MM.1S (cell line): ENCODE data around the gene KCND2.

Experiments
- DNase-seq: peaks from one replicate; pipeline ENCODE4 v3.0.0-alpha.2; 2015
- H2AFZ ChIP-seq: fragments of 300-600 bp; sonication (generic); 2 replicates; pipeline ENCODE4 v1.6.0; 2016; ENCODE audit warnings: antibody characterized with exemption, low read length
- H3F3A ChIP-seq: fragments of 300-600 bp; sonication (generic); 2 replicates; pipeline ENCODE4 v1.6.1; 2016; ENCODE audit warnings: mild to moderate bottlenecking, antibody characterized with exemption, low read length, moderate library complexity, mixed read lengths; ENCODE audit not compliant: insufficient read depth
- H3K27ac ChIP-seq: fragments of 300-600 bp; sonication (generic); 2 replicates; pipeline ENCODE4 v1.5.1; 2016; ENCODE audit warnings: mild to moderate bottlenecking, low read length
- H3K27me3 ChIP-seq: fragments of 300-600 bp; sonication (generic); replicated peaks from 2 replicates; pipeline ENCODE4 v1.6.0; 2016; ENCODE audit warnings: low read length; ENCODE audit not compliant: insufficient read depth
- H3K36me3 ChIP-seq: fragments of 300-600 bp; sonication (generic); replicated peaks from 2 replicates; pipeline ENCODE4 v1.6.1; 2016; ENCODE audit warnings: mild to moderate bottlenecking, low read length, mixed read lengths; ENCODE audit not compliant: insufficient read depth
- H3K4me1 ChIP-seq: fragments of 300-600 bp; sonication (generic); 2 replicates; pipeline ENCODE4 v1.6.1; 2016; ENCODE audit warnings: low read length, mixed read lengths
- H3K4me2 ChIP-seq: fragments of 300-600 bp; sonication (generic); 2 replicates; pipeline ENCODE4 v1.6.0; 2016; ENCODE audit warnings: low read depth, low read length
- H3K4me3 ChIP-seq: fragments of 300-600 bp; sonication (generic); 2 replicates; pipeline ENCODE4 v1.5.1; 2016; ENCODE audit warnings: low read length, mixed read lengths
- H3K79me2 ChIP-seq: fragments of 300-600 bp; sonication (generic); 2 replicates; pipeline ENCODE4 v1.6.1; 2016; ENCODE audit warnings: mixed run types, low read length, mixed read lengths
- H3K9ac ChIP-seq: fragments of 300-600 bp; sonication (generic); 2 replicates; pipeline ENCODE4 v1.6.1; 2016; ENCODE audit warnings: low read length, mixed read lengths
- H3K9me2 ChIP-seq: fragments of 300-600 bp; sonication (generic); replicated peaks from 2 replicates; pipeline ENCODE4 v1.6.1; 2016; ENCODE audit warnings: mild to moderate bottlenecking, low read length, mixed read lengths; ENCODE audit not compliant: insufficient read depth
- H3K9me3 ChIP-seq: fragments of 300-600 bp; sonication (generic); replicated peaks from 2 replicates; pipeline ENCODE4 v1.6.1; 2016; ENCODE audit warnings: mild to moderate bottlenecking, low read length, mixed read lengths; ENCODE audit not compliant: insufficient read depth
- H4K20me1 ChIP-seq: fragments of 300-600 bp; sonication (generic); 2 replicates; pipeline ENCODE4 v1.6.1; 2016; ENCODE audit warnings: mild to moderate bottlenecking, low read length, moderate library complexity, mixed read lengths; ENCODE audit not compliant: insufficient read depth
- EZH2 ChIP-seq: fragments of 300-600 bp; sonication (generic); optimal IDR thresholded peaks from 2 replicates; pipeline ENCODE3; 2017; ENCODE audit warnings: low read depth, mild to moderate bottlenecking, antibody characterized with exemption, low read length, mixed read lengths
- EZH2phosphoT487 ChIP-seq: fragments of 300-600 bp; sonication (generic); IDR thresholded peaks from 2 replicates; pipeline ENCODE4 v1.6.1; 2018; ENCODE audit warnings: antibody characterized with exemption, low read length
- TF ChIP-seq, protein P1 (sequence below): fragments of 300-600 bp; sonication (generic); IDR thresholded peaks from 2 replicates; pipeline ENCODE4 v1.5.1; 2016; ENCODE audit warnings: antibody characterized with exemption, low read length, mixed read lengths

The KCND2 gene

GRCh38 chr7:120553491-120553890 is 280.5 kb downstream of the KCND2 start:
- Histone ChIP-seq H3K4me1 (peaks cover 6% of the 10 kb centered on the region), H3K79me2 (no peaks in the 10 kb centered on the region), H3K27me3 (no peaks in the 10 kb centered on the region), H3K9me3 (no peaks in the 10 kb centered on the region), H4K20me1 (no peaks in the 10 kb centered on the region), H3K4me3 (no peak overlapping the region), H3F3A (no peaks in the 10 kb centered on the region), H3K9ac (no peak overlapping the region), H3K27ac (no peak overlapping the region), H2AFZ (no peak overlapping the region), H3K9me2 (no peaks in the 10 kb centered on the region), H3K4me2 (no peak overlapping the region), H3K36me3 (no peaks in the 10 kb centered on the region)
- TF ChIP-seq EZH2 (no peak), EZH2phosphoT487 (no peak)
- TF ChIP-seq, protein P1, sequence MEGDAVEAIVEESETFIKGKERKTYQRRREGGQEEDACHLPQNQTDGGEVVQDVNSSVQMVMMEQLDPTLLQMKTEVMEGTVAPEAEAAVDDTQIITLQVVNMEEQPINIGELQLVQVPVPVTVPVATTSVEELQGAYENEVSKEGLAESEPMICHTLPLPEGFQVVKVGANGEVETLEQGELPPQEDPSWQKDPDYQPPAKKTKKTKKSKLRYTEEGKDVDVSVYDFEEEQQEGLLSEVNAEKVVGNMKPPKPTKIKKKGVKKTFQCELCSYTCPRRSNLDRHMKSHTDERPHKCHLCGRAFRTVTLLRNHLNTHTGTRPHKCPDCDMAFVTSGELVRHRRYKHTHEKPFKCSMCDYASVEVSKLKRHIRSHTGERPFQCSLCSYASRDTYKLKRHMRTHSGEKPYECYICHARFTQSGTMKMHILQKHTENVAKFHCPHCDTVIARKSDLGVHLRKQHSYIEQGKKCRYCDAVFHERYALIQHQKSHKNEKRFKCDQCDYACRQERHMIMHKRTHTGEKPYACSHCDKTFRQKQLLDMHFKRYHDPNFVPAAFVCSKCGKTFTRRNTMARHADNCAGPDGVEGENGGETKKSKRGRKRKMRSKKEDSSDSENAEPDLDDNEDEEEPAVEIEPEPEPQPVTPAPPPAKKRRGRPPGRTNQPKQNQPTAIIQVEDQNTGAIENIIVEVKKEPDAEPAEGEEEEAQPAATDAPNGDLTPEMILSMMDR: no peak
- no peak for DNase-seq

GRCh38 chr7:120554960-120555571 is 282.1 kb downstream of the KCND2 start:
- Histone ChIP-seq H3K9me3 (no peaks in the 10 kb centered on the region), H4K20me1 (no peaks in the 10 kb centered on the region), H3K27ac (no peak overlapping the region), H3F3A (no peaks in the 10 kb centered on the region), H3K79me2 (no peaks in the 10 kb centered on the region), H3K4me3 (no peak overlapping the region), H3K27me3 (no peaks in the 10 kb centered on the region), H3K9me2 (no peaks in the 10 kb centered on the region), H3K4me1 (peaks cover 6% of the 10 kb centered on the region), H3K9ac (no peak overlapping the region), H3K36me3 (no peaks in the 10 kb centered on the region), H3K4me2 (no peak overlapping the region), H2AFZ (no peak overlapping the region)
- peak; percentile 73 for DNase-seq
- TF ChIP-seq EZH2 (no peak), EZH2phosphoT487 (no peak)
- TF ChIP-seq, protein P1: peak; percentile 86

DNA sequence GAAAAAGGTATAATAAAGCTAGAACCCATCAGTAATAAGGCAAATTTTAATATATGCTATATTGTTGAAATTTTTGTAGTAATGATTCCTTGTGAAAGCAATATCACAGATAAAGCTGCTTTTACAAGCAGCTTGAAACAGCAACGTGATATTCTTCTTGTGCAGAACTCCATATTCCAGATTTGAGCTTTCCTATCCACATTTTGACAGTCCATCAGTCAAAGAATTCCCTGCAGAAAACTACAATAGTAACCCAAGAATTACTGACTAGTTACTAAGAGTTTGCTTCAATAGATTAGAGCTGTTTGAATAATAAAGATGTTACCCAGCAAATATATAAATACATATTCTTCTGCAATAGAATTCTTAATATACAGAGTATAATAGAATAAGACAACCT is 291.2 kb downstream of the KCND2 start:
- Histone ChIP-seq H3K4me3 (no peak overlapping the region), H3K9ac (no peak overlapping the region), H3K27ac (no peak overlapping the region), H3K27me3 (no peaks in the 10 kb centered on the region), H3K9me2 (no peaks in the 10 kb centered on the region), H3K9me3 (no peaks in the 10 kb centered on the region), H3K79me2 (no peaks in the 10 kb centered on the region), H4K20me1 (no peaks in the 10 kb centered on the region), H3K4me2 (no peak overlapping the region), H3K36me3 (no peaks in the 10 kb centered on the region), H2AFZ (no peak overlapping the region), H3K4me1 (no peaks in the 10 kb centered on the region), H3F3A (no peaks in the 10 kb centered on the region)
- no peak for DNase-seq
- no peak for TF ChIP-seq EZH2
- TF ChIP-seq, protein P1: no peak
- TF ChIP-seq EZH2phosphoT487: no peak
